Ectodermal cell (in vitro differentiated cells): Measurements from ENCODE around the gene DCDC2.
A peak's percentile ranks its signal among the peaks of the same experiment; 100 is the strongest.
"Not testable (repeated sequence)": the region's sequence is repeated elsewhere in the genome, so short reads cannot be mapped to it uniquely, and the experiment has no call there.

Source experiments
- H3K27ac ChIP-seq: 2 replicates; pipeline ENCODE4 v1.7.0; 2013; ENCODE audit warnings: mild to moderate bottlenecking, low read depth, low read length; ENCODE audit not compliant: insufficient read depth, poor library complexity, severe bottlenecking
- H3K27me3 ChIP-seq: 2 replicates; pipeline ENCODE4 v1.7.0; 2013; ENCODE audit warnings: mild to moderate bottlenecking, low read length; ENCODE audit not compliant: insufficient read depth, control insufficient read depth, poor library complexity, severe bottlenecking
- H3K36me3 ChIP-seq: one replicate; pipeline ENCODE4 v1.7.0; 2013; ENCODE audit warnings: low read length; ENCODE audit not compliant: control insufficient read depth, insufficient read depth
- H3K4me1 ChIP-seq: one replicate; pipeline ENCODE4 v1.7.0; 2013; ENCODE audit warnings: low read length; ENCODE audit not compliant: control insufficient read depth, insufficient read depth
- H3K4me3 ChIP-seq: 2 replicates; pipeline ENCODE4 v1.7.0; 2013; ENCODE audit warnings: low read depth, low read length, control low read depth; ENCODE audit not compliant: insufficient read depth
- H3K9me3 ChIP-seq: 2 replicates; pipeline ENCODE4 v1.7.0; 2013; ENCODE audit warnings: mild to moderate bottlenecking, low read length, moderate library complexity; ENCODE audit not compliant: control insufficient read depth
- WGBS, 2 experiments: methylation state at CpG; one replicate each; pipeline ENCODE4 v1.1.7; 2013; ENCODE audit warnings: missing lambda C conversion rate in 2 of 2; 5-methylcytosine and 5-hydroxymethylcytosine counted together

The DCDC2 gene

DNA sequence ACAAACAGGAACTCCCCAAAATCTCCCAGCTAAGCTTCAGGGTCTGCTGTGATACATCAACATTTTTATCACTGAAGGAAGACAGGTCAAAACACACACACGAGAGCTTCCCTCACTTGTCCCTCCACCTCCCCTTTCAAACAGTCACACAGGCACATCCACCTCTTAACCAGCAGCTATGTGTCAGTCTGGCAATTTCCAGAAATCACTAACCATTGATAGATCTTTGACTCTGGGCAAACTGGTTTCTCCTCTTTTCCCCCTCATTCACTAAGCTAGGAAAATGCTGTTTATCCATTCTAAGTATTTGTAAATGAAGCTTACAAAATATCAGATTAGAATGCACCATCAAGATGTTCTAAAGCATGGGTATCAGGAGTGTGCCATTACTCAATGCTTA is 87.8 kb downstream of the DCDC2 start:
- WGBS, 2 experiments, result 83 to 92% methylated on average over 1 of the region's 1 CpG
- no peaks in the 10 kb centered on the region for H3K4me1 ChIP-seq
- H3K9me3 ChIP-seq, result no peaks in the 10 kb centered on the region

DNA sequence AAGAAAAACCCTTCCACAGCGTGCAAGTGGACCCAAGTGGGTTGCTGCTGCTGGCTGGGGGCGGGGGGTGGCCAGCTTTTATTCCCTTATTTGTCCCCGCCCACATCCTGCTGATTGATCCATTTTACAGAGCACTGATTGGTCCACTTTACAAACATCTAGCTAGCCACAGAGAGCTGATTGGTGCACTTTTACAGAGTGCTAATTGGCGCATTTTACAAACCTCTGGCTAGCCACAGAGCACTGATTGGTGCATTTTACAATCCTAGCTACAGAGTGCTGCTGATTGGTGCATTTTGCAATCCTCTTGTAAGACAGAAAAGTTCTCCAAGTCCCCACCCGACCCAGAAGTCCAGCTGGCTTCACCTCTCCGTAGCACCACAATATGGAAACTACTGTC is 99.6 kb downstream of the DCDC2 start:
- H3K36me3 ChIP-seq, H3K4me1 ChIP-seq, H3K4me3 ChIP-seq, H3K27ac ChIP-seq, H3K27me3 ChIP-seq, H3K9me3 ChIP-seq: not testable (repeated sequence)
- WGBS, 2 experiments, result 93% methylated on average over 6 of the region's 6 CpGs

More for the DNA sequence above, 87.8 kb downstream of the DCDC2 start:
- Histone ChIP-seq H3K27ac (no peak overlapping the region), H3K4me3 (no peak overlapping the region), H3K27me3 (no peaks in the 10 kb centered on the region), H3K36me3 (no peaks in the 10 kb centered on the region)

DNA sequence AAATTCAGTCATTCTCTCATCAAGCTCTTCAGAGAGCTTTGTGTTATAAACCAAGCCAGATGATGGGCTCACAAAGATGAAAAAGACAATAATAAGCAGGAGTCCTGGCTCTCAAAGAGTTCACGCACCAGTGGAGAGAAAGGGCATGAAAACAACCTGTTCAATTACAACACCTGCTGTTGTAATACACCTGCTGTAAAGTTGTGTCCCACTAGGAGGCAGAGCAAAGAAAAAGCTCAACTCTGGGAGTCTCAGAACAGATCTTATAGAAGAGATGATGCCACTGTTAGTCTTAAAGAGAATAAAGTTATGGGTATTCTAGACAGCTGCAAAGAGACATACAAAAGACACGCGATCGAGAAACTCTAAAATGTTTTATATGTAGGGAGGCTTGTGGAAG is 100.6 kb downstream of the DCDC2 start:
- no peak overlapping the region for H3K4me3 ChIP-seq
- no peak overlapping the region for H3K27ac ChIP-seq
- H3K27me3 ChIP-seq, result no peaks in the 10 kb centered on the region
- no peaks in the 10 kb centered on the region for H3K4me1 ChIP-seq
- H3K9me3 ChIP-seq, result no peaks in the 10 kb centered on the region
- 88 to 93% methylated on average over 4 of the region's 4 CpGs for WGBS, 2 experiments
- no peaks in the 10 kb centered on the region for H3K36me3 ChIP-seq

DNA sequence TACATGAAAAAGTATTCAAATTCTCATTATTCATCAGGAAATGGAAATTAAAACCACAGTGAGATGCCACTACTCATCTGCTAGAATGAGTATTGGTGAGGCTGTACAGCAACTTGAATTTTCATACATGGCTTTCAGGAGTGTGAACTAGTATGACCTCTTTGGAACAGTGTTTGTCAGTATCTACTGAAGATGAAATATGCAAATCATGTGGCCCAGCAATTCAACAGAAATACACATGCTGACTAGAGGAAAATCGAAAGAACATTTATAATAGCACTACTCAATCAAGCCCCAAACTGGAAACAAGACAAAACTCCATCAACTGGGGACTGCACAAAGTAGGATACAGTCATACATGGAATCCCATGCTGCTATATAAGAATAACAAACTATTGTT is 102.2 kb downstream of the DCDC2 start:
- Histone ChIP-seq H3K4me3 (no peak overlapping the region), H3K4me1 (peaks cover 14% of the 10 kb centered on the region), H3K27ac (no peak overlapping the region), H3K36me3 (no peaks in the 10 kb centered on the region), H3K27me3 (no peaks in the 10 kb centered on the region), H3K9me3 (no peaks in the 10 kb centered on the region)
- 88 to 100% methylated on average over 1 of the region's 1 CpG for WGBS, 2 experiments

DNA sequence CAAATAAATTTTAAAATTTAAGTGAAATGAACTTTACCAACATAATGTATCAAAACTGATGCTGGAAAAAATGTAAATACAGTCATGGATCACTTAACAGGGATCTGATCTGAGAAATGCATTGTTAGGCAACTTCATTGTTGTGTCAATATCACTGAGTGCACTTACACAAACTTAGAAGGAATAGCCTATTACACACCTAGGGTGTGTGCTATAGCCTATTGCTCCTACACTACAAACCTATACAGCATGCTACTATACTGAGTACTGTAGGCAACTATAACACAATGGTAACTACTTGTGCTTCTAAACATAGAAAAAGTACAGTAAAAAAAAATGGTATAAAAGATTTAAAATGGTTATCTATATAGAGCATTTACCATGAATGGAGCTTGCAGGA is 104.5 kb downstream of the DCDC2 start:
- no peaks in the 10 kb centered on the region for H3K36me3 ChIP-seq
- no peaks in the 10 kb centered on the region for H3K27me3 ChIP-seq
- peaks cover 16% of the 10 kb centered on the region for H3K4me1 ChIP-seq
- no peaks in the 10 kb centered on the region for H3K9me3 ChIP-seq
- H3K4me3 ChIP-seq, result no peak overlapping the region
- no peak overlapping the region for H3K27ac ChIP-seq

DNA sequence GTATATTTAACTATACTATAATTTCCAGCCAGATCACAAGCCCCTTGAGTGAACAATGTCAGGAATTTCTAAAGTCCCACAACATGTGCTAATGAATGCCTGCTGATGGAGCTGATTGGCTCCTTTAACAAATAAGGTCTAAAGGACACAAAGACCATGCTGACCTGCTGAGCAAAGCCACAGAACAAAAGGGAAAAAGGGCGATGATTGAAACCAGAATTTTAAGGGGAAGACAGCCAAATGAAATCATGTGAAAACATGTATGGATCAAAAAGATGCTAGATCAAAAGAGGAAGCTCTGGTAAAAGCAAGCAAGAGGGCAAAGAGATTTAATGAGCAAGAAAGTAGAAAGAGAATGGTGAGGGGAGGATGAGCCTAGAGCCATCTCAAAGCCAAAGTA is 105.6 kb downstream of the DCDC2 start:
- H3K27ac ChIP-seq, result peak overlapping the region; percentile 80
- peaks cover 16% of the 10 kb centered on the region for H3K4me1 ChIP-seq
- H3K27me3 ChIP-seq, result no peaks in the 10 kb centered on the region
- H3K4me3 ChIP-seq, result no peak overlapping the region
- no peaks in the 10 kb centered on the region for H3K36me3 ChIP-seq
- 13 to 19% methylated on average over 1 of the region's 1 CpG for WGBS, 2 experiments
- no peaks in the 10 kb centered on the region for H3K9me3 ChIP-seq

DNA sequence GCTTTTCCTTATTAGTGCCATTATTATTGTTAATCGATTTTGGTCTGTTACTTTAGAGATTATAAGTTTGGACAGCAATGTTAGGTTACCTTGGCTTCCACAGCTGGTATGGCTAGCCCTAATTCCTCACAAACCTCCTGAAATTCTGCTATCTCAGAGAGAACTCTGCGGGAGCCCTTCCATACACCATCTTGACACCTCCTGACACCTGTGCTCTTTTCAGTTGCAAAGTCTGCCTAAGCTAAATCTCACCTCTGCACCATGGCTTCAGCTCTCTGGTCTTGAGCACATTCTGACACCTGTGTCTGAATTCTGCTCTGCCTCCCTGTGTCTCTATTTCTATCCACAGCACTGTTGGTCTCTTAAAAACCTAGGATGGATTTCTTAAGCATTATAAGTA is 106.5 kb downstream of the DCDC2 start:
- peak overlapping the region; percentile 80 for H3K27ac ChIP-seq
- H3K27me3 ChIP-seq, result no peaks in the 10 kb centered on the region
- peaks cover 16% of the 10 kb centered on the region for H3K4me1 ChIP-seq
- WGBS, 2 experiments, result 62 to 68% methylated on average over 2 of the region's 2 CpGs
- no peaks in the 10 kb centered on the region for H3K9me3 ChIP-seq
- no peaks in the 10 kb centered on the region for H3K36me3 ChIP-seq
- no peak overlapping the region for H3K4me3 ChIP-seq

DNA sequence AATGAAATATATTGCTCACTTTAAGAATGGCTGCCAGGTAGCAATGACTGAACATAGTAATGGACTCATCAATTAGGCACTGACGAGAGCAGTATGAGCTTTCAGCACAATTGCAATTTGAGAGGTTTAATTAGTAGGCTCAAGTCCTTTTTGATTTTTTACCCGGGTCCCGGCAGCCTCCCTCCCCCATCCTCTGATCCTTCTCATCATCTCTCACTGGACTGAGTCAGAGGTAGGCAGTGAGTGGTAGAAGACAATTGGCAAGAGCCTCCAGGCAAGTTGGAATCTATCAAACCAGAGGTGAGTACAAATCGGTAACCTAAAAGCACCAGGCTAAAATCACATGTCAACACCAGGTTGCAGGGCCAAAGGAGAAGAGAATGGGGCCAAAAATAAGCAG is 107.9 kb downstream of the DCDC2 start:
- WGBS, 2 experiments, result 76 to 78% methylated on average over 4 of the region's 4 CpGs
- H3K27me3 ChIP-seq, result no peaks in the 10 kb centered on the region
- no peaks in the 10 kb centered on the region for H3K9me3 ChIP-seq
- H3K27ac ChIP-seq, result no peak overlapping the region
- H3K4me3 ChIP-seq, result no peak overlapping the region
- H3K36me3 ChIP-seq, result no peaks in the 10 kb centered on the region
- H3K4me1 ChIP-seq, result peaks cover 16% of the 10 kb centered on the region

DNA sequence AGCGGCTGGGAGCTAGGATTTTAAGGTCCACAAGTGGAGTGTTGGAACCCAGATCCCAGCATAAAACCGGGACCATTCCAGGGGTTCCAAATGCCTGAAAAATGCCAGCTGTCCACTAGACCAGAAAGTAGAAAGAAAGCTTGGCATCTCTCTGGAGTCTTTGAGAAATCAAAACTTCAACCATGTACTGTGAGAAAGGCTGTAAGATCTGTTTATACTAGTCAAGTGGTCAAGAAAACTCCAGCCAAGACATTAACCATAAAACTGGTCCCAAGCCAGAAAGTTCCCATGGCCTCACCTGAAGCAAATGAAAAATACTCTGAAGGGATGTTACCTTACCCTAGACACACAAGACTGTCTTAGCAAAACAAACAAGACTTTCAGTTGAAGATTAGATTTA is 112.6 kb downstream of the DCDC2 start:
- Histone ChIP-seq H3K27me3 (no peaks in the 10 kb centered on the region), H3K9me3 (no peaks in the 10 kb centered on the region), H3K27ac (no peak overlapping the region), H3K4me1 (no peaks in the 10 kb centered on the region), H3K4me3 (no peak overlapping the region), H3K36me3 (no peaks in the 10 kb centered on the region)
- 94 to 96% methylated on average over 2 of the region's 2 CpGs for WGBS, 2 experiments

DNA sequence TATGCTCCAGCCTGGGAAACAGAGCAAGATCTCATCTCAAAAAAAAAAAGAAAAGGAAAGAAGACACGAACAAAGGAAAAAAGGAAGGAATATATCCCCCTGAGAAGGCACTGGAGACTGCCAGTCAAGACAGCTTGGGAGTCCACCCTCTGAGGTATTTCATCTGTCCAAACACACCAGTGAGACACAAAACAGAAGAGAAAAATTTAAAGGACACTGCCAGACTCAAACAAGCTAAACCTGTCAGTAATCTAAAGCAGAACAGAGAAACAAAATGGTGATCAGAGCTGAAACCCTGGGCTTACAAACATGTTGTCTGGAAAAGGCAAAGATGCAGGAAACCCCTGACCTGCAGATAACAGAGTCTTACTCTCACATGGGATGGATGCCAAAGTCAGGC is 114.9 kb downstream of the DCDC2 start:
- 45 to 53% methylated on average over 1 of the region's 1 CpG for WGBS, 2 experiments
- H3K4me3 ChIP-seq, result no peak overlapping the region
- H3K27me3 ChIP-seq, result no peaks in the 10 kb centered on the region
- no peaks in the 10 kb centered on the region for H3K36me3 ChIP-seq
- no peaks in the 10 kb centered on the region for H3K9me3 ChIP-seq
- H3K4me1 ChIP-seq, result no peaks in the 10 kb centered on the region
- no peak overlapping the region for H3K27ac ChIP-seq

DNA sequence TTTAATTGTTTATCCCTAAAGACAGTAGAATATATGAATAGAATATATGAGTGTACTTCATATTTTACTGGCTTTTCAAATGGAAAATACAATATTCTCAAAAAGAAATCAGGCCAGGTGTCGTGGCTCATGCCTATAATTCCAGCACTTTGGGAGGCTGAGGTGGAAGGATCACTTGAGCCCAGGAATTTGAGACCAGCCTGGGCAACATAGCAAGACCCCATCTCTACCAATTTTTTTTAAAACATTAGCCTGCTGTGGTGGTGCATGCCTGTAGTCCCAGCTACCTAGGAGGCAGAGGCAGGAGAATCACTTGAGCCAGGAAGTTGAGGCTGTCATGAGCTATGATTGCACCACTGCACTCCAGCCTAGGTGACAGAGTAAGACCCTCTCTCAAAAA is 116.1 kb downstream of the DCDC2 start:
- WGBS, 2 experiments, result 89 to 96% methylated on average over 1 of the region's 1 CpG
- not testable (repeated sequence) for H3K36me3 ChIP-seq, H3K9me3 ChIP-seq, H3K4me3 ChIP-seq, H3K4me1 ChIP-seq, H3K27ac ChIP-seq, H3K27me3 ChIP-seq
